ENCODE data around the gene BMPR1B. TPM values are rescaled to one million over a fixed set of nuclear protein-coding genes. Genes with fewer than 3 reads are reported as not detected.

The BMPR1B gene
- total and polyA plus RNA-seq, 4 donors = 0.27 to 0.70 (median 0.48) TPM

- no peak overlapping the region for H3K4me3 ChIP-seq (ENCODE audit: low read depth in 1 of 3, low read length in 3 of 3)
- H3K9ac ChIP-seq (ENCODE audit: low read depth in 1 of 2, low read length in 2 of 2) = no peak overlapping the region
- 87% methylated on average over 3 of the region's 3 CpGs for WGBS
- no peaks in the 10 kb centered on the region for H3K36me3 ChIP-seq (ENCODE audit: control insufficient read depth in 4 of 4, insufficient read depth in 3 of 4, low read depth in 1 of 4, low read length in 3 of 4)
- H3K27ac ChIP-seq (ENCODE audit: low read depth in 1 of 2, low read length in 2 of 2) = no peak overlapping the region
- H3K27me3 ChIP-seq (ENCODE audit: control insufficient read depth in 4 of 4, insufficient read depth in 4 of 4, low read length in 3 of 4) = no peaks in the 10 kb centered on the region
- H3K4me1 ChIP-seq (ENCODE audit: control insufficient read depth in 4 of 4, insufficient read depth in 4 of 4, low read length in 3 of 4) = no peaks in the 10 kb centered on the region
- no peak for DNase-seq (ENCODE audit: low spot score)
- H3K9me3 ChIP-seq (ENCODE audit: control insufficient read depth in 4 of 4, low read length in 3 of 4) = no peaks in the 10 kb centered on the region
- no peak for TF ChIP-seq GABPA (IDR thresholded peaks at IDR 0.05 in 1 of 2, conservative IDR thresholded peaks at IDR 0.05 in 1 of 2)
- TF ChIP-seq RAD21 (IDR thresholded peaks at IDR 0.05) = no peak
- TF ChIP-seq FOXA2 (IDR thresholded peaks at IDR 0.05) = no peak
- TF ChIP-seq EGR1 (IDR thresholded peaks at IDR 0.05; ENCODE audit: low read depth in 2 of 2) = no peak
- no peak for TF ChIP-seq NR2F2 (IDR thresholded peaks at IDR 0.05)
- TF ChIP-seq RXRA (IDR thresholded peaks at IDR 0.05) = no peak
- TF ChIP-seq ZBTB33 (IDR thresholded peaks at IDR 0.05) = no peak
- no peak for TF ChIP-seq REST (IDR thresholded peaks at IDR 0.05)
- TF ChIP-seq HNF4G (IDR thresholded peaks at IDR 0.05) = no peak
- TF ChIP-seq YY1 (IDR thresholded peaks at IDR 0.05) = no peak
- TF ChIP-seq ATF3 (IDR thresholded peaks at IDR 0.05) = no peak
- no peak for TF ChIP-seq JUND (IDR thresholded peaks at IDR 0.05)
- no peak for TF ChIP-seq SP1 (IDR thresholded peaks at IDR 0.05)
- TF ChIP-seq FOXA1 (IDR thresholded peaks at IDR 0.05) = no peak
- no peak for TF ChIP-seq HNF4A (conservative IDR thresholded peaks at IDR 0.05)
- TF ChIP-seq CTCF (IDR thresholded peaks at IDR 0.05; ENCODE audit: low read depth, low read length, missing input control) = no peak
These were observed 393.5 kb downstream of the BMPR1B start for GRCh38 chr4:95151255-95151654.

- no peaks in the 10 kb centered on the region for H3K27me3 ChIP-seq (ENCODE audit: control insufficient read depth in 4 of 4, insufficient read depth in 4 of 4, low read length in 3 of 4)
- 73% methylated on average over 5 of the region's 5 CpGs for WGBS
- TF ChIP-seq HNF4G (IDR thresholded peaks at IDR 0.05) (no peak), YY1 (IDR thresholded peaks at IDR 0.05) (no peak), SP1 (IDR thresholded peaks at IDR 0.05) (no peak), NR2F2 (IDR thresholded peaks at IDR 0.05) (no peak), FOXA2 (IDR thresholded peaks at IDR 0.05) (no peak), ZBTB33 (IDR thresholded peaks at IDR 0.05) (no peak), JUND (IDR thresholded peaks at IDR 0.05) (no peak), GABPA (IDR thresholded peaks at IDR 0.05 in 1 of 2, conservative IDR thresholded peaks at IDR 0.05 in 1 of 2) (no peak), ATF3 (IDR thresholded peaks at IDR 0.05) (no peak), EGR1 (IDR thresholded peaks at IDR 0.05; ENCODE audit: low read depth in 2 of 2) (no peak), RXRA (IDR thresholded peaks at IDR 0.05) (no peak)
- H3K9ac ChIP-seq (ENCODE audit: low read depth in 1 of 2, low read length in 2 of 2) = no peak overlapping the region
- H3K9me3 ChIP-seq (ENCODE audit: control insufficient read depth in 4 of 4, low read length in 3 of 4) = no peaks in the 10 kb centered on the region
- no peaks in the 10 kb centered on the region for H3K36me3 ChIP-seq (ENCODE audit: control insufficient read depth in 4 of 4, insufficient read depth in 3 of 4, low read depth in 1 of 4, low read length in 3 of 4)
- DNase-seq (ENCODE audit: low spot score) = no peak
- H3K4me1 ChIP-seq (ENCODE audit: control insufficient read depth in 4 of 4, insufficient read depth in 4 of 4, low read length in 3 of 4) = no peaks in the 10 kb centered on the region
- no peak overlapping the region for H3K4me3 ChIP-seq (ENCODE audit: low read depth in 1 of 3, low read length in 3 of 3)
- H3K27ac ChIP-seq (ENCODE audit: low read depth in 1 of 2, low read length in 2 of 2) = no peak overlapping the region
These were observed 395.4 kb downstream of the BMPR1B start for GRCh38 chr4:95153182-95153581.

All from liver (tissue), 9 donors.